ENCODE measurements around the gene ARG2.

The ARG2 gene

DNA sequence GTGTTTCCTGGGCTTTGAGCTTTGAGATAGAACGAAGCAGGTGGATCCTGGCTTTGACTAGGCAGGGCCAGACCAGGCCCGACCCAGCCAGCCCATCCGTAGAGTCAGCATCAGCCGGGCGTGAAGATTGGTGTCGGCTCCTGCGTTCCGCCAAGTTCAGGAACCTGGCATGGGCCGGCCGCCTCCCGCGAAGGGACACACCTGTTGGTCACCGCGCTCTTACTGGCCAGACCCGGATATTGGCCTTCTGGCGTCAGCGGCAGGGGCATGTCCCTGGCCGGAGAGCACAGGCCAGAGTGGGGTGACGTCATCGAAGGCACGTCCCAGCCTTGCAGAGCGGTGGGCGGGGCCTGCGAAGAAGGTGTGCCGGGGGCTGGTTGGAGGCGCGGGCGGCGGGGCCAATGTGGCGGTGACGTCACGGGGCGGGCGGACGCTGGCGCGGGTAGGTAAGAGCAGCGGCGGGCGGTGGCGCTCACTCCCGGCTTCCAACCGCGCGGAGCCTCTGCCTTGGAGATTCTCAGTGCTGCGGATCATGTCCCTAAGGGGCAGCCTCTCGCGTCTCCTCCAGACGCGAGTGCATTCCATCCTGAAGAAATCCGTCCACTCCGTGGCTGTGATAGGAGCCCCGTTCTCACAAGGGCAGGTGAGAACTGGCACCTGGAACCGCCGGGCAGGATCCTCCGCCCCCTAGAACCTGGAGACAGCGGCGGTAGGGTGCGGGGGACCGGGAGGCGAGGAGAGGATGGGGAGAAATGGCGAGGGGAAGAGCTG, at the start of gene ARG2:
Gene ARG2 (plus strand): TSS at position 475 of the 771 bp plus-strand sequence. CDS start 58 bp downstream, at position 533.
- peak; percentile 17 for DNase-seq

DNA sequence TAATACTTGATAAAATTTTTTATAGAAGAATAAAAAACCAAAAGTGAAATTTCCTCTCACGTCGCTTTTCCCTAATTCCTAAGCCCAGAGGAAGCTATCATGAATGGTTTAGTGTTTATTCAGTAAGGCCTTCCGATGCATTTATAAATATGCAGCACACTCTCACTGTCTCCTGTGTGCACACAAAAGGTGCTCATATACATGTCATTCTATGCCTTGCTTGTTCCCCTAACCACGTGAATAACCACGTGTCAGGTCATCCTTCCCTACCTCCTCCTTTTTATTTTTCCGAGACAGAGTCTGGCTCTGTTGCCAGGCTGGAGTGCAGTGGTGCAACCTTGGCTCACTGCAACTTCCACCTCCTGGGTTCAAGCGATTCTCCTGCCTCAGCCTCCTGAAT, 49.3 kb upstream of the ARG2 start:
- DNase-seq = no peak

DNA sequence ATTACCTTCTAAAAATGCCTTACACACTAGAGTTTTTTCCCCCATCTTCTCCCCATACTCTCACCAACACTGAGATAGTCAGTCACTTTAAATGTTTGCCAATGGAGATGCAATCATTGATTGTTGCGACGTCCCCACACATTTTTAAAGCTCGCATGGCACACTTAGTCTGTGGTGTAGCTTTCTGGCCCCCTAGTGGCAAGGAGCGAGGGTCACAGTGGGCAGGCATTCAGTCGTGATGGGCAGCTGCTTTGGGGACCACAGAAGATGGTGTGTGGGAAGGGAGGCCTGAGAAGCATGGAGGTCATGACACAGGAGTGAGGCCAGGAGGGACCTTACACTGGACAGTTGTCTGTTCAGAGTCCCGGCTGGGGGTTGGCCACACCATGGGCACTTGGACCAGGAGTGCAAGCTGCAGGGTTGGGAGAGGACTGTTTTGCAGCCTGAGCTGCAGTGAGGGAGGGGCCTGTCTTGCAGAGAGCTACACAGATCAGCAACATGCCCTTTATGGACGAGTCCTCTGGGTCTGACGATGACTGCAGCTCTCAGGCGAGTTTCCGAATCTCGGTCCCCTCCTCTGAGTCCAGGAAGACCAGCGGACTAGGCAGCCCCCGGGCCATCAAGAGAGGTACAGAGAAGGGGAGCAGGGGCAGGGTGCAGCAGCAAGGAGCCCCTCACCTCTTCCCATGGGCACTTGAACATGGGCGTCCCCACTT, 48.3 kb upstream of the ARG2 start:
- DNase-seq = no peak

DNA sequence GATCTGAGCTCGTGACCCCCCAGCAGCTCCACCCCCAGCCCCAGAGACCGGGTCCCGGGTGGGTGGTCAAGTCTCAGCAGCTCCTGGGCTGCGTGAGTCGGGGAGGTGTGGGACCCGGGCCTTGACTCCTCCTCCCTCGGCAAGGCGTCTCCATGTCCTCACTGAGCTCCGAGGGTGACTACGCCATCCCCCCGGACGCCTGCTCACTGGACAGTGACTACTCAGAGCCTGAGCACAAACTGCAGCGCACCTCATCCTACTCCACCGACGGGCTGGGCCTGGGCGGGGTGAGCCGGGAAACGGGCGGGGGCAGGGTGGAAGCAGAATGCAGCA, 47.8 kb upstream of the ARG2 start:
- DNase-seq = no peak

DNA sequence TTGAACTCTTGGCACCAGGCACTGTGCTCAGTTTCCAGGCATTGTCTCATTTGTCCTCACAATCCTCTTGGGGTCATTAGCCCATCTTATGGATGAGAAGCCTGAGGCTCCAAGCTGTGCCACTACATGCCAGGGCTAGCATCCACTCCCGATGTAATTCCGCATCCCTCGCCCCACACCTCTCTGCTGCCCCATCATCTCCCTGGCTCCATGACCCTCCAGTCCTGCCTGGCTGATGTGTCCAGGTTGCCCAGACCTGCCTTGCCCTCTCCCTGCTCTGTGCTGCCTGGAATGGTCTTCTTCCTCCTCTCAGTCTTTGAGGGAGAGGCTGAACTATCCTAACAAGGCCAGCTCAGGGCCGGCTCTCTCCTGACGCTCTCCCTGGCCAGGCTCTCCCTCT, 47.1 kb upstream of the ARG2 start:
- DNase-seq = no peak

DNA sequence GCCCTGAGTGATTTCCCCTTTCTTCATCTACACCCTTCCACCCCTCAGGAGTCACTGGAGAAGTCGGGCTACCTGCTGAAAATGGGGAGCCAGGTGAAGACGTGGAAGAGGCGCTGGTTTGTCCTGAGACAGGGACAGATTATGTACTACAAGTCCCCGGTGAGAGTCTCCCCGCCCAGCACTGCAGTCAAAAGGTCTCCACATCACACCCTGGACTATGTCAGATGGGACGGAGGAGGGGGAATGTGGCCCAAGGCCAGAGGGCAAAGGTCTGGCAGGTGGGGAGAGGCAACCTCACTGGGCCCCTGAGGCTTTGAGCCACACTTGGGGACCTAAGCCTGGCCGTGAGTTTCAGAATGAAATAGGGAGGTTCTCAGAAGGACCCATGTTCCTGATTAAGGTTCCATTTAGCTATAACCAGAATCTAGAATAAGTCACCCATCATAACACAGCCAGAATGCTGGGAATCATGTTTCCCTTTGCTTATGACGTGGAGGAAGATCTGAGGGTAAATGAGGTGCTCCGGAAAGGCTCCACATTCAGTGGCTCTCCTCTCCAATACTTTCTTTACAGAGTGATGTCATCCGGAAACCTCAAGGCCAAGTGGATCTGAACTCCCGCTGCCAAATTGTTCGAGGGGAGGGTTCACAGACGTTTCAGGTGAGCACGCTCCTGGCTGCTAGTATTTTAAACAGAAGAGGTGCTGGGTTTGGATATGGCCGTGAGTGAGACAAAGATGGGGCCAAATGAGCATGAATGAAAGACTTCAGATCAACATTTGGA, 46.3 kb upstream of the ARG2 start:
- DNase-seq = no peak

DNA sequence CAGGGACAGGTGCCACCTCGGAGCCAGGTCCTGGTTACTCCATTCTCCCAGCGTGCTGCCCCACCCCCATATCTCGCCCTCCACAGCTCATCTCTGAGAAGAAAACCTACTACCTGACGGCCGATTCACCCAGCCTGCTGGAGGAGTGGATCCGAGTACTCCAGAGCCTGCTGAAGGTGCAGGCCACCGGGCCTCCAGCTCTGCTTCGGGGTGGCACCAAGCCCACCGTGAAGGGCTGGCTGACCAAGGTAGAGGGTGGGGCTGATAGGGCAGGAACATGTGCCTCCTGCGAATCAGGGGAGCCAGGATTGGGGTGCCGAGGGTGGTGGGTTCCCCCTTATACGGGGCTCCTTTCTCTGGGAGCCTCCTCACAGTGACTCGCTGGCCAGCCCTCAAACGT, 45.6 kb upstream of the ARG2 start:
- DNase-seq = no peak

DNA sequence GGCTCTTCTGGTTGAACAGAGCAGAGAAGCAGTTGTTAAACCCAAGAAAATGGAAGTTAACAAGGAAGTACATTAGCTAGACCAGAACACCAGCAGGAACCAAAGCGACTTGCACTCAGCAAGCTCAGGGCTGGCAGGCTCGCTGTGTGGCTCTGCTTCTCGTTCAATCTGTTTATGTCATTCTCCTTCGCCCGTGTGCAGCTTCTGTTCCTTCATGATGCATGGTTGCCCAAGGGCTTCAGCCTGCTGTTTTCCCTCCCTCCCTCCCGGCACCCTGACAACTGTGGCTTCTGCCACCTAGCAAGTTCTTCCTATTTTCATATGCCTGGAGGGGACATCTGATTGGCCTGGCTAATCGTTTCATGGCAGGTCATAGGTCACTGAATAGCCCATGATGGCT, 44.9 kb upstream of the ARG2 start:
- DNase-seq = no peak

DNA sequence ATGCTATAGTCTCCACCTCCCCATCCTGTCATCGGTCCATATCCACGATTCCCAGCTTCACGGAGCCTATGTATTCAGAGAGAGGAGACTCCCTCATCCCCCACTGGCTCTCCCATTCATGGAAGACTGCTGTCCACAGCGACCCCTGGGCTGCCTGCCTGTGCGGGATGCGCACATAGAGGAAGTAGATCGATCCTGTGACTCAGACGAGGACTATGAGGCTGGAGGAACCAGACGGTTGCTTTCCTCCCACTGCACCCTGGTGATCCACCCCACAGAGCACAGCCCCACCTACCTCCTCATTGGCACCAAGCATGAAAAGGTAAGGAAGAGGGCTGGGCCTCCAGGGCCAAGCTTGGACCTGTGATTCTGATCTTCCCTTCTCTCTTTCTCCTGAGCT, 44.0 kb upstream of the ARG2 start:
- no peak for DNase-seq

DNA sequence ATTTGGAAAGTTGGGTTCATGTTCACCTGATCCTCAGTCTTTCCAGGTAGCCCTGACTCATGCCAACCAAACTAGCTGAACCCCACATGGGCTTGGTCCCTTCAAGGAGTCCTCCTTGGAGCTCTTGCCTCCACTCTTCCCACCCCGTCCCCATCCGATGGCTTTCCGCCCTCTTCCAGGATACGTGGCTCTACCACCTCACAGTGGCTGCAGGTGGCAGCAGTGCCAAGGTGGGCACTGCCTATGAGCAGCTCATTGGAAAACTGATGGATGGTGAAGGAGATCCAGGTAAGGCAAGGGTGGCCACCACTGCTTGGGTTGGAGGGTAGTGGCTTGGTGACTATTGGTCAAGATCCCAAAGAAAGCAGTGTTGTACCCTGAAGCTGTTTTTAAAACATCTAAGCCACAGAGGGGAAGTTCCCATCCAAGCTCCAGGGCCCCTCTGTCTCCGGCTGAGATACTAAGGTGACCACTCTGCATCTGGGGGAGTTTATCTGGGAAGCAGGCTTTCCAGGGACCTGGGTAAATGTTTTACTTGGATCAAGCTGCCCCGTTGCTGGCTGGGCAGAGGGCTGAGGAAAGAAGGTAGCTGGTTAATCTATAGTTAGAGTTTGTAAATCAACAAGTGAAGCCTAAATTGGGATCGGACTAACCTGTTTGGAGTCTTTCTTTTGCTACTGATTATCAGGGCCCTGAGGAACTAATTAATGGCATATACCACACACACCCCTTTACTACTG, 43.3 kb upstream of the ARG2 start:
- no peak for DNase-seq

DNA sequence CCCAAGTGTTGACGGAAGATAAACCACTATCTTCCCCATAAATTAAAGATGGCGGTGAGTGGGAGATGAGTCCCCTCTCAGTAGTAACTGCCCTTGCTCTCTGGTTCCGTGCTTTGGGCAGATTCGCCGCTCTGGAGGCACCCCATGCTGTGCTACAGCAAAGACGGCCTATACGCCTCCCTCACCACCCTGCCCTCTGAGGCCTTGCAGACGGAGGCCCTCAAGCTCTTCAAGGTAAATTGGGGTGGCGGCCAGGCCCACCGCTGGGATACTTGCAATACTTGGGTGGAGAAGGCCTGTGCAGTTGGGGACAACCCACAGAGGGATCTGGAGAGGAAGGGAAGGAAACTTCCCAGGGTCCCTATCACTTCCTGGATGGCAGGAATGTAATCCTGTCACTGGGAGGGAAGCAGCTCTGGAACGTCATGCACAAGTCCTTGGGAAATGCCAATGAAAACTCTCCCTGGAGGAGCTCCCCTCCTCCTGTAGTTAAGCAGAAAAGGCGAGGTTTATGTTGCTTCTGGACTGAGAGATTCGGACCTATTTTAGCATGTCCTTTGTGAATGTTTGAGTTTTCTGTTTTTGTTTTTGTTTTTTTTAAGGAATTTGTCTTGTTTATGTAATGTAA, 42.4 kb upstream of the ARG2 start:
- DNase-seq = no peak

DNA sequence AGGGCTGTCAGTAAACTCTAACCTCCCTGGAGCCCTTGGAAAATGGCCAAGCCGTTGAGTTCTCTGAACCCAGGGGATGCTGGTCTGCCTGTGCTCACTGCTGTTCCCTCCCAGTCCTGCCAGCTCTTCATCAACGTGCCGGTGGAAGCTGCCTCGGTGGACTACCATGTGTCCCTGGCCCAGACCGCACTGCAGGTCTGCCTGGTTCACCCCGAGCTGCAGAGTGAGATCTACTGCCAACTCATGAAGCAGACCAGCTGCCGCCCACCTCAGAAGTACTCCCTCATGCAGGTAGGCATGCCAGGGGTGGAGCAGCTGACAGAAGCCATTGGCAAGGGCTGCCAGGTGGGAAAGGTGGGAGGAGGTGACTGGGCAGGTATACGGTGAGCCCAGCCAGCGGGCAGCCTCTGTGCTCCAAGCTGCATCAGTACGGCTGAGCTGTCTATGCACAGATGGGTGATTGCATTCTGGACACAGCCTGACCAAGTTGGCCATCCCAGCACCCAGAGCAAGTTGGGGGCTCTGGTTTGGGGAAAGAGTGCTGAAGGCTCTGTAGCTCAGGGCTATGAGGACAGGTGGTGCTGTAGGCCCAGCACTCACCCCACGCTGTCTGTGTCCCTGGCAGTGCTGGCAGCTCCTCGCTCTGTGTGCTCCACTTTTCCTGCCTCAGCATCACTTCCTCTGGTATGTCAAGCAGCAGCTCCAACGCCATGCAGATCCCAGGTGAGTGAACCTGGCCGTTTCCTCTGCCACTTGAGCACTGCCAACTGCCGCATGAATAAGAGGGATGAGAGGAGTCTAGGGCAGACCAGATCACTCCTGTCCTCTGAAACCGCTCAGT, 41.6 kb upstream of the ARG2 start:
- DNase-seq = no peak

DNA sequence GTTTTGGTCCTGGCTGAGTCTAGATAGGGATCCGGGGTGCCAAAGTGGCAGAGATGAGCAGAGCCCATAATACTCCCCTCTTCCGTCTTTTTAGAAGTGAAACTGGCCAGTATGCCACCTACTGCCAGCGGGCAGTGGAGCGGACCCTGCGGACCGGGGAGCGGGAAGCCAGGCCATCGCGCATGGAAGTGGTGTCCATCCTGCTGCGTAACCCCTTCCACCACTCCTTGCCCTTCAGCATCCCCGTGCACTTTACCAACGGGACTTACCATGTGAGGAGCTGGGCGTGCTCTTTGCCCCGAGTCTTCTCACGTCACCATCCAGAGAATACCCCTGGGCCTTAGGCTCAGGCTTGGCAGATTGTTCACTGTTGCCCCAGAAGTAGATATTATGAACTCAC, 40.7 kb upstream of the ARG2 start:
- no peak for DNase-seq

DNA sequence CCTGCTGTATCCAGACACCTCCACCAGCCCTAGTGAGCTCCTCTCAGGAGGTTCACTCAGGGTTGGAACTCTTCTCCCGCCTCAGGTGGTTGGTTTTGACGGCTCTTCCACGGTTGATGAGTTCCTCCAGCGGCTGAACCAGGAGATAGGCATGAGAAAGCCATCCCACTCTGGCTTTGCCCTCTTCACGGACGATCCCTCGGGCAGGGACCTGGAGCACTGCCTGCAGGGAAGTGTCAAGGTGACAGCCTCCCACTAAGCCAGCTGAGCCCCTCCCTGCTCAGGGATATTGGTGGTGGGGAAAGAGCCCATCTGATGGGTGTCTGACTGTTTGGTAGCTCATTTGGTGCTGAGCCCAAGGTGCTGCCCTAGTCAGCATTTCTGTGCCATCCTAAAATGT, 40.1 kb upstream of the ARG2 start:
- DNase-seq = no peak

DNA sequence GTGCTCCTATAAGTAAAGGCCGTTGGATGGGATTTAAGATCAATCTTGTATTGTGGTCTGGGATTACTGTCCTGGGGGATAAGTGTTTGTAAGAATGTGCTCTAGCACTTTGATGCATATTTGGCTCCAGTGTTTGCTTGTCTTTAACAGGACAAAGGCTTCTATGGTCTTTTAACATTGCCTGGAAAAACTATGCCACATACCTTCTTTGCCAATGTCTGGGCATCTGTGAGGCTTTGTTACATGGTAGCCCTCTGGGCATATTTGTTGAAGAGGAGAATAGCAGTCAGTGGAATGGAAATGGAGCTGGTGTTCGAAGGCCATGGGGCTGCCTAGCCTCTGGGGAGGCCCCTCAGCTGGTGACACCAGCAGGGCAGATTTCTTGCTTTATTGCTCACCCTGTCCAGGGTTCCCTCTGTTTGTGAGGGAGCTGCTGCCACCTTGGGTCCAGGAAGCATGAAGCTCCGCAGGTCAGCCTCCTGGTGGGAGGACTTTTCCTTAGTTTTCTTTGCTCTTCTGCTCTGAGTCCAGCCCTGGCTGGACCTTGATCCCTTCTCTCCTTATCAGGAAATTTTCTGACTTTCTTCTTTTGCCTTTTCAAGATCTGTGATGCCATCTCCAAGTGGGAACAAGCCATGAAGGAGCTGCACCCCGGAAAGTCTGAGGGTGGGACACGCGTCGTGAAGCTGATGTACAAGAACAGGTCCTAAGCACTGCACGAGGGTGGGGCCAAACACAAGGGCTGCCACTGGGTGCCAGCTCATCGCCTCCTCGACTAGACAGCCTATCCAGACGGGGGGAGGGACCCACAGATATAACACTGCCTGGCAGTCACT, 39.2 kb upstream of the ARG2 start:
- DNase-seq = no peak

DNA sequence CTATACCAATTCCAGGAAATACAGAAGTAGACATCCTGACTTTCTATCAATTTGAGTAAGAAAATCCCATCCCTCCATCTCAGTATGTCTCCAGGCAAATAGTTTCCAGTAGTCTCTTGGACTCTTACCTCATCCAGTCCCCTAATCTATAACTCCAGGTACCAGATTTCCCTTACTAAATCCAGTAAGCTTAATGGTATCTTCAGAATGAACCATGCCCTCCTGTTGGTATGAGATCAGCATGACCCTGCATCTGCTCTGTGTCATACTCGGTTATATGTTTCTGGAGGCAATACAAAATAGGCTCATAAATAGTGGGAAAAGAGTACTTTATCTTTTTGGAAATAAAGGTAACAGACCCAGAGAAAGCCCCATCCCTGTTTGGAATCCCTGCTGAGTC, 38.1 kb upstream of the ARG2 start:
- DNase-seq = no peak

DNA sequence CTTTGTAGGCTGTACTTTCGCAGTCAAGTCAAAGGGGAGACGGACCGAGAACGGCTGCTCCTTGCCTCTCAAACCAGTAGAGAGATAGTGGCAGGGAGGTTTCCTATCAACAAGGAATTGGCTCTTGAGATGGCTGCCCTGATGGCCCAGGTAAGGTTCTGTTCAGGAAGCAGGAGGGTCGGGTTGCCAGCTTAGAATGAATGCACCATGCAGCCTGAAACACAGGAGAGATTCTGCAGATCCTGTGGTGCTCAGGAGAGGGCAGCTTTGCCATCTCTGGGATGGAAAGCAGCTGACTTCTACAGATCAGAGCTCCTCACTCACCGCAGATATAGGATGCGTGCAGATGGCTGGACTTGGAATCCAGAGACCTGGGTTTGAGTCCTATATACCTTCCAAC, 37.7 kb upstream of the ARG2 start:
- DNase-seq = no peak

DNA sequence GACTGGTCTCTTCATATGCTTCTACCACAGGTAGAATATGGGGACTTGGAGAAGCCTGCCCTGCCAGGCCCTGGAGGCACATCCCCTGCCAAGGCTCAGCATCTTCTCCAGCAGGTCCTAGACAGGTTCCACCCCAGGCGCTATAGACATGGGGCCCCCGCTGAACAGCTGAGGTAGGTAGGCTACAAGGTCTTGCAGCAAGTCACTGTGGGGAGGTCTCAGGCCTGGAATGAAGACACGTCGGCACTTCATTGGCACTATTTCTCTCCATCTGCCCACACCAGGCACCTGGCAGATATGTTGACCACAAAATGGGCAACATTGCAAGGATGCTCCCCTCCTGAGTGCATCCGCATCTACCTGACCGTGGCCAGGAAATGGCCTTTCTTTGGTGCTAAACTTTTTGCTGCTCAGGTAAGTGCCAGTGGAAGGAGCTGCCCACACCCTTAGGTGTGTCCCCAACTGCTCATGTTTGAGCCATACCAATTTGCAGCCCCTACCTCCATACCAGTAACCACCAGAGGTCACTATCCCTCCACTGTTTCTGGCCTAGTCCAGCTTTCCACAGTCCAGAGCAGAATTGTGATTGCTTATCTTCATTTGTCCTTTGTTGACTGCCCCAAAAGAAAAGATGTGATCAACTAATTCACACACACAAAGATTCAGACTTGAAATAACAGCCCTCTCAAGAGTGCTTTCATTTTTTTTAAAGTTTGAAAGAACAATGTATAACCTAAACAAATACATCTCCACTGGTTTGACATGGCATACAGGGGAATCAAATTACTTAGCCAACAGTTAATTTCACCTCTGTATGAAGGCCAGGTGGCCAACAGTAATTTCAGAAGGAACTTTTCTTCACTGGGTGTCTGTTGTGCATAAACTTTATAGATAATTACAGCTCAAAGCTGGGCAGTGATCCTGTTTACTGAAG, 35.7 kb upstream of the ARG2 start:
- DNase-seq = no peak

DNA sequence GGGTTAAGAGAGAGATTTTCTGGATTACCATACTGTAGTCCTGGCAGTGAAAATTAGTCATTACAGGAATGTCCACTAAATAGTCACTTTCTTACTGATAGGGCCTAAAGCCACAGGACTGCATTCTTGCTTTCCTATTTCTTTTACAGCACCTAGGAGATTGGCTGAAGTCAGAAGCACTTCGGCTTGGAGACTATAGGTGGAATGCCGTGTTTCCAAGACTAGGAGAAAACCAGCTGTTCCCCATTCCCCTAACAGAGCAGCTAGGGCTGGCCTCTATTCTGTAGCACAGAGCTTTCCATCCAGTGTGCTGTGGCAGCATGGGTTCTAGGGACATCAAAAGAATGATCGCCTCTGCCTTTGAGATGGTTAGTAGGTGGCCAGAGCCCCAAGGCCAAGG, 34.7 kb upstream of the ARG2 start:
- DNase-seq = no peak

DNA sequence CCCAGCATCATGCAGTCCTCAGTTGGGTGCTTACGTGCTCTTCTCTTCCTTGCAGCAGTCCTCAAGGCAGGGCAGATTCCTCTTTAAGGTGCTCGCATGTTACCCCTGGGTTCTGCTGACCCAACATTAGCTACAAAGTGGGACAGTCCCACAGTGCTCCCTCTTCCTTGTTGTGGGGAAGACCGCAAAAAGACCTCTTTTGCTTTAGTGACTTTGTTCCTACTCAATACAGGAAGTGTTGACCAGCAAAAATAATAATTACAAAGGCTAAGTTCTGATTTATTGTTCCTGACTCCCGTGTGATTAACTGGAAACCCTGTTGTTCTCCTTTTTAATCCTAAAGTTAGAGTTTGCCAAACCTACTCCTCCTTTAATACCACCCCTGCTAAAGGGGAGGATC, 33.4 kb upstream of the ARG2 start:
- DNase-seq = no peak

Measured in GF-D8 (cell line).